Endothelial cell of umbilical vein (primary cell): ENCODE results near the gene FOXL2. TPM values are rescaled to one million over a fixed set of nuclear protein-coding genes. Genes with fewer than 3 reads are reported as not detected.
A peak's percentile ranks its signal among the peaks of the same experiment; 100 is the strongest.

ENCODE experiments used
- Bru-seq: library from RNA; stranded (reverse); fragments of 400-500 nt; gene quantifications from one replicate; lab custom pipeline; 2021; lab: Mats Ljungman, UMichigan
- BruChase-seq, 2 experiments: library from RNA; stranded (reverse); fragments of 400-500 nt; gene quantifications; one replicate each; lab custom pipeline; 2021; lab: Mats Ljungman, UMichigan
- BruUV-seq: library from RNA; stranded (reverse); fragments of 400-500 nt; replicated peaks from 2 replicates; lab custom pipeline; 2021; lab: Mats Ljungman, UMichigan
- CTCF ChIA-PET: fragments of 300-600, 350-600 bp; sonication (Branson Sonifier 250); formaldehyde crosslinking; loops from one replicate; lab custom pipeline; 2021; ENCODE audit warnings: antibody characterized with exemption, inconsistent platforms; lab: Charles Lee
- POLR2A ChIA-PET: fragments of 300-600, 350-600 bp; sonication (Branson Sonifier 250); formaldehyde crosslinking; loops from one replicate; lab custom pipeline; 2021; ENCODE audit warnings: antibody characterized with exemption, inconsistent platforms; lab: Charles Lee
- DNase-seq: peaks from one replicate; pipeline ENCODE4 v3.0.0-alpha.2; 2011; ENCODE audit warnings: low read depth, low spot score
- FAIRE-seq: peaks from 2 replicates; lab custom pipeline; 2011; peaks lifted over from hg19 to GRCh38; lab: Jason Lieb, UNC
- H2AFZ ChIP-seq: 2 replicates; pipeline ENCODE4 v1.6.0; 2012; ENCODE audit warnings: low read depth, low read length, control low read depth, inconsistent platforms
- H3K27ac ChIP-seq: 2 replicates; pipeline ENCODE4 v1.5.1; 2011; ENCODE audit warnings: low read depth, mild to moderate bottlenecking, control low read depth, low read length, moderate library complexity; ENCODE audit not compliant: insufficient read depth
- H3K27me3 ChIP-seq, 2 experiments: 2 replicates each; pipeline versions ENCODE4 v1.6.0 to v1.6.1; 2011; ENCODE audit warnings: low read length in 2 of 2, mixed read lengths in 1 of 2; ENCODE audit not compliant: control insufficient read depth in 2 of 2, insufficient read depth in 2 of 2
- H3K36me3 ChIP-seq, 2 experiments: 2 replicates in 1 of 2; 3 replicates in 1 of 2; pipeline ENCODE4 v1.5.1; 2011; ENCODE audit warnings: low read length in 2 of 2, mild to moderate bottlenecking in 1 of 2, moderate library complexity in 1 of 2; ENCODE audit not compliant: control insufficient read depth in 2 of 2, insufficient read depth in 2 of 2; ENCODE audit errors: extremely low read depth in 1 of 2
- H3K4me1 ChIP-seq: 3 replicates; pipeline ENCODE4 v1.5.1; 2011; ENCODE audit warnings: mild to moderate bottlenecking, low read length; ENCODE audit not compliant: control insufficient read depth, insufficient read depth; ENCODE audit errors: extremely low read depth
- H3K4me2 ChIP-seq: 2 replicates; pipeline ENCODE4 v1.6.1; 2011; ENCODE audit warnings: low read length, control low read depth, mixed read lengths; ENCODE audit not compliant: insufficient read depth
- H3K4me3 ChIP-seq, 3 experiments: fragments of 200-600 bp in 1 of 3; sonication (generic), shearing (Covaris generic) in 1 of 3; replicated peaks in 1 of 3; 2 replicates each; pipeline ENCODE4 v1.5.1; 2011 to 2016; ENCODE audit warnings: control low read depth in 3 of 3, low read length in 3 of 3, mild to moderate bottlenecking in 2 of 3, inconsistent platforms in 1 of 3, low read depth in 1 of 3, moderate library complexity in 1 of 3; ENCODE audit not compliant: insufficient read depth in 1 of 3
- H3K79me2 ChIP-seq: 2 replicates; pipeline ENCODE4 v1.6.0; 2012; ENCODE audit warnings: low read length, inconsistent platforms; ENCODE audit not compliant: control insufficient read depth, insufficient read depth
- H3K9ac ChIP-seq: replicated peaks from 2 replicates; pipeline ENCODE3; 2011; ENCODE audit warnings: low read length, control low read depth; ENCODE audit not compliant: insufficient read depth; ENCODE audit errors: extremely low read depth
- H3K9me1 ChIP-seq: replicated peaks from 3 replicates; pipeline ENCODE4 v1.6.0; 2011; ENCODE audit warnings: mild to moderate bottlenecking, low read length; ENCODE audit not compliant: control insufficient read depth, insufficient read depth; ENCODE audit errors: extremely low read depth
- H3K9me3 ChIP-seq: replicated peaks from 2 replicates; pipeline ENCODE4 v1.5.1; 2012; ENCODE audit warnings: low read length, inconsistent platforms; ENCODE audit not compliant: control insufficient read depth, insufficient read depth
- H4K20me1 ChIP-seq: replicated peaks from 2 replicates; pipeline ENCODE3; 2011; ENCODE audit warnings: mild to moderate bottlenecking, low read length; ENCODE audit not compliant: control insufficient read depth, insufficient read depth; ENCODE audit errors: extremely low read depth
- EZH2 ChIP-seq: IDR thresholded peaks from 2 replicates; pipeline ENCODE4 v1.6.1; 2012; ENCODE audit warnings: borderline replicate concordance, low read depth, mild to moderate bottlenecking, moderate library complexity, low read length, inconsistent platforms; ENCODE audit not compliant: severe bottlenecking
- FOS ChIP-seq: IDR thresholded peaks from 2 replicates; pipeline ENCODE4 v1.6.1; 2011; ENCODE audit warnings: mild to moderate bottlenecking, low read length, moderate library complexity, borderline replicate concordance; ENCODE audit not compliant: insufficient read depth
- GATA2 ChIP-seq: IDR thresholded peaks from 2 replicates; pipeline ENCODE4 v1.7.0; 2011; ENCODE audit warnings: low read depth, mild to moderate bottlenecking, moderate library complexity, mixed read lengths, low read length; ENCODE audit not compliant: insufficient read length, insufficient read depth
- MYC ChIP-seq: IDR thresholded peaks from one replicate; pipeline ENCODE4 v1.6.1; 2011; ENCODE audit warnings: mild to moderate bottlenecking, low read depth, low read length
- POLR2A ChIP-seq: IDR thresholded peaks from 2 replicates; pipeline ENCODE4 v1.6.1; 2012; ENCODE audit warnings: low read depth, mild to moderate bottlenecking, control low read depth, low read length
- POLR2AphosphoS5 ChIP-seq: IDR thresholded peaks from 2 replicates; pipeline ENCODE4 v1.6.1; 2012; ENCODE audit warnings: low read depth, mild to moderate bottlenecking, control low read depth, low read length, moderate library complexity; ENCODE audit not compliant: insufficient read depth
- dilution Hi-C: fragments of 300-500 bp; cut with MboI; formaldehyde crosslinking; loops from one replicate; pipeline ENCODE4 v1.15.0; 2019; ENCODE audit warnings: low sequenced_read_pairs; ENCODE audit not compliant: extremely low pct_ligation_motif_present
- intact Hi-C: fragments of 100-400 bp; cut with micrococcal nuclease; formaldehyde crosslinking; loops from one replicate; pipeline ENCODE4 v1.10.0; 2022
- long read RNA-seq: library from polyadenylated mRNA; stranded (forward); transcript quantifications from one replicate; pipeline ENCODE4 v2.0.0, GENCODE V29; 2021
- polyA minus RNA-seq, 3 experiments: library from RNA; depleted of rRNA, polyadenylated mRNA; stranded (reverse); fragments of >200 nt; gene quantifications; 1 replicate in 1 of 3; 2 replicates in 2 of 3; pipeline ENCODE4 v1.2.3, GENCODE V29; 2011
- polyA plus RNA-seq, 4 experiments: library from polyadenylated mRNA; depleted of rRNA in 3 of 4; stranded (reverse) in 3 of 4; unstranded in 1 of 4; fragments of >200 nt; gene quantifications; 2 replicates each; pipeline versions ENCODE4 v1.2.1 to v1.2.3, GENCODE V29; 2011 to 2012; ENCODE audit warnings: missing spikeins in 1 of 4
- total RNA-seq: library from RNA; stranded (reverse); gene quantifications from 2 replicates; pipeline ENCODE4 v1.2.3, GENCODE V29; 2021
- TF ChIP-seq, protein P1 (sequence below), 2 donors: IDR thresholded peaks; 1 replicate in 1 of 2; 2 replicates in 1 of 2; pipeline ENCODE4 v1.5.1; 2011; ENCODE audit warnings: low read length in 2 of 2, mild to moderate bottlenecking in 2 of 2, moderate library complexity in 2 of 2, control low read depth in 1 of 2, inconsistent platforms in 1 of 2, low read depth in 1 of 2; ENCODE audit not compliant: insufficient read depth in 1 of 2; ENCODE audit errors: extremely low read depth in 1 of 2
- TF ChIP-seq, protein P2 (sequence below): IDR thresholded peaks from 2 replicates; pipeline ENCODE4 v1.6.1; 2011; ENCODE audit not compliant: insufficient read depth, insufficient read length

The FOXL2 gene
- total RNA-seq, result 0.12 TPM in 1 of 2 replicates, not detected in the other
- polyA plus RNA-seq, result 0.03 TPM in 1 of 2 replicates, not detected in the other
- polyA plus RNA-seq (2011; cell fraction: cytosol; rRNA removed), result not detected in 2 replicates
- not detected in 2 replicates for polyA plus RNA-seq (2011; cell fraction: nucleus; rRNA removed)
- polyA plus RNA-seq (2012), result not detected in 2 replicates
- 0.13 TPM in 1 of 2 replicates, not detected in the other for polyA minus RNA-seq
- polyA minus RNA-seq (2011; cell fraction: cytosol; rRNA and poly(A)+ RNA removed), result 5.2 TPM
- polyA minus RNA-seq (2011; cell fraction: nucleus; rRNA and poly(A)+ RNA removed), result not detected in 2 replicates
- Bru-seq, nascent RNA, result not detected
- not detected for BruChase-seq, experiment 1, labeled RNA remaining after a 6-hour chase
- percentile 21 among the genes with signal in this experiment for BruChase-seq, experiment 2, labeled RNA remaining after a 2-hour chase
- long read RNA-seq, result 0 reads

DNA sequence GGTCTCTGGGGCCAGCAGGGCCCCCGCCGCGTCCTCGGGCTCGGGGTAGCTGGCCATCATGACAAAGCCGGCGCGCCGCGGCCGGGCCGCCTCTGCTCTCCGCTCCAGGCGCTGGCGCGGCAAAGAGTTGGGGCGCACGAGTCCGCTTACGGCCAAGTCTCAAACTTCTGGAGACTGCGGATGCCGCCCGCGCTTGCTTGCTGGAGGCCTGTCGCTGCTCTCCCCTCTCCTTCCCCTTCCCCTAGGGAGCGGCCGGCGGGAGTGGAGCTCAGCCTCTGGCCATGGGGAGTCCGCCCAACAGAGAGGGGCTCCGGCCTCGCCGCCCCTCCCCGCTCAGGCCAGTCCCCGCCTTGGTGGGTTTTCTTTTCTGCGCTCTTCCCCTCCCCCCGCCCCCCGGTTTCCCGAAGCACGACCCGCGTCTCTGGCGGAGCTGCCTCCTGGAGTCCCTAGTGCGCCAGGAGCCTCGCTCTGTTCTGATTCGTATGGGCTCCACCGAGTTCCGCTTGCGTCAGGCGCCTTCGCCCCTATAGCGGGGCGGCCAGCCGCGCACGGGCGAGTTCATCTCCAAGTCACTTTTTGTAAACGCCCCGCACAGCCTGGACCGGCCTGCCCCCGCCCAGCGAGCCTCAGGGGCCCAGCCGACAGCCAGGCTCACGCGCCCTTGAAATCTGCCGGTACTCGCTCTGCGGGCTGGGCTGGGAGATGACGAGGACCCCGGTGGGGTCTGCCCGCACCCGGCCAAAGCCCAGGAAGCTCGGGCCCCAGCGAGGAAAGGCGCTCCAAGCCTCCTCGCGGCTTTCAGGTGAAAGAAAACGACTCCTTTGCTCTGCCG is at the start of gene FOXL2, which contains the start of gene FOXL2NB:
TSS of gene FOXL2 (minus strand) at position 475 of the 832 bp plus-strand sequence. CDS start at position 60, 415 bp downstream.
TSS of gene FOXL2NB (plus strand) at position 555 of the 832 bp plus-strand sequence. CDS start at position 703, 148 bp downstream.
- CTCF ChIA-PET, result interaction anchor here (0.6 to 4.8 kb wide), 8 partner anchors 11 to 765 kb away, joined by 3 to 63 read pairs (median 4); partner anchors contain the start of gene CEP70
- peaks cover 79 to 98% of the 10 kb centered on the region in 2 experiments for H3K27me3 ChIP-seq
- FAIRE-seq (no peak), DNase-seq (no peak)
- H4K20me1 ChIP-seq, result no peaks in the 10 kb centered on the region
- H3K79me2 ChIP-seq, result no peaks in the 10 kb centered on the region
- H3K4me1 ChIP-seq, result peaks cover 16% of the 10 kb centered on the region
- H3K9me1 ChIP-seq, result no peaks in the 10 kb centered on the region
- H3K36me3 ChIP-seq, result no peaks in the 10 kb centered on the region
- POLR2A ChIA-PET, result no interaction called here
- H2AFZ ChIP-seq, result peak within 1 kb of the TSS; percentile 38
- peak within 1 kb of the TSS; percentile 65 for H3K4me2 ChIP-seq
- H3K4me3 ChIP-seq, result peak within 1 kb of the TSS in 2 of 3 experiments; percentile 27 to 29
- dilution Hi-C loops, result no loop called here
- no peaks in the 10 kb centered on the region for H3K9me3 ChIP-seq
- H3K27ac ChIP-seq, result no peak within 1 kb of the TSS
- intact Hi-C loops, result loop anchor here (10.0 kb wide), 1 partner anchor 602 kb away; the partner anchor contains the start of gene MRAS
- TF ChIP-seq EZH2 (peak; percentile 88), FOS (no peak), POLR2A (no peak), MYC (no peak), POLR2AphosphoS5 (no peak), GATA2 (no peak)
- TF ChIP-seq, protein P1, sequence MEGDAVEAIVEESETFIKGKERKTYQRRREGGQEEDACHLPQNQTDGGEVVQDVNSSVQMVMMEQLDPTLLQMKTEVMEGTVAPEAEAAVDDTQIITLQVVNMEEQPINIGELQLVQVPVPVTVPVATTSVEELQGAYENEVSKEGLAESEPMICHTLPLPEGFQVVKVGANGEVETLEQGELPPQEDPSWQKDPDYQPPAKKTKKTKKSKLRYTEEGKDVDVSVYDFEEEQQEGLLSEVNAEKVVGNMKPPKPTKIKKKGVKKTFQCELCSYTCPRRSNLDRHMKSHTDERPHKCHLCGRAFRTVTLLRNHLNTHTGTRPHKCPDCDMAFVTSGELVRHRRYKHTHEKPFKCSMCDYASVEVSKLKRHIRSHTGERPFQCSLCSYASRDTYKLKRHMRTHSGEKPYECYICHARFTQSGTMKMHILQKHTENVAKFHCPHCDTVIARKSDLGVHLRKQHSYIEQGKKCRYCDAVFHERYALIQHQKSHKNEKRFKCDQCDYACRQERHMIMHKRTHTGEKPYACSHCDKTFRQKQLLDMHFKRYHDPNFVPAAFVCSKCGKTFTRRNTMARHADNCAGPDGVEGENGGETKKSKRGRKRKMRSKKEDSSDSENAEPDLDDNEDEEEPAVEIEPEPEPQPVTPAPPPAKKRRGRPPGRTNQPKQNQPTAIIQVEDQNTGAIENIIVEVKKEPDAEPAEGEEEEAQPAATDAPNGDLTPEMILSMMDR (IDR thresholded peaks at IDR 0.05; ENCODE audit: extremely low read depth in 1 of 2, insufficient read depth in 1 of 2, low read depth in 1 of 2, low read length in 2 of 2), result no peak
- TF ChIP-seq, protein P2, sequence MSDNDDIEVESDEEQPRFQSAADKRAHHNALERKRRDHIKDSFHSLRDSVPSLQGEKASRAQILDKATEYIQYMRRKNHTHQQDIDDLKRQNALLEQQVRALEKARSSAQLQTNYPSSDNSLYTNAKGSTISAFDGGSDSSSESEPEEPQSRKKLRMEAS, result no peak
- no TSS peak for BruUV-seq
- no peak within 1 kb of the TSS for H3K9ac ChIP-seq
